Measurements from ENCODE around the gene IL17RD. TPM values are rescaled to one million over a fixed set of nuclear protein-coding genes. Genes with fewer than 3 reads are reported as not detected.

Gene IL17RD
- total and polyA plus RNA-seq, 9 of the 15 experiments (the other 6 are each of a cell fraction or from before 2014, with no cell fraction given) = under 0.01 to 0.09 (median 0.04) TPM; not detected in 4

GRCh38 chr3:57110798-57111197 is 54.4 kb downstream of the IL17RD start (continued):
- TF ChIP-seq PREB (CRISPR knock-in tag; IDR thresholded peaks at IDR 0.05) = no peak

GRCh38 chr3:57110214-57110613 is 54.9 kb downstream of the IL17RD start:
- WGBS (ENCODE audit: insufficient coverage, low coverage, missing lambda C conversion rate) = 0% methylated on average over 4 of the region's 4 CpGs
- no TSS peak for BruUV-seq (replicated peaks)
- no peak for TF ChIP-seq MITF (IDR thresholded peaks at IDR 0.05)
- TF ChIP-seq ZNF77 (CRISPR knock-in tag; IDR thresholded peaks at IDR 0.05) = no peak
- TF ChIP-seq HSF4 (CRISPR knock-in tag; IDR thresholded peaks at IDR 0.05; ENCODE audit: borderline replicate concordance) = no peak
- no peak for TF ChIP-seq ZNF586 (CRISPR knock-in tag; conservative IDR thresholded peaks at IDR 0.05)
- TF ChIP-seq FOXJ3 (CRISPR knock-in tag; IDR thresholded peaks at IDR 0.05) = no peak
- TF ChIP-seq ATF6 (CRISPR knock-in tag; IDR thresholded peaks at IDR 0.05) = no peak
- TF ChIP-seq FOXP4 (CRISPR knock-in tag; IDR thresholded peaks at IDR 0.05; ENCODE audit: borderline replicate concordance) = no peak
- no peak for TF ChIP-seq POLR2AphosphoS2 (IDR thresholded peaks at IDR 0.05; ENCODE audit: low read length)
- TF ChIP-seq ZC3H8 (IDR thresholded peaks at IDR 0.05) = no peak
- intact Hi-C loops (cut with micrococcal nuclease) = no loop called here
- DNase-seq (ENCODE audit: extremely low read depth in 1 of 4, low spot score in 3 of 4) (no peak), FAIRE-seq (no peak), ATAC-seq (no peak)
- POLR2A ChIA-PET = interaction anchor here (0.7 kb wide), 1 partner anchor 64 kb away, joined by 3 read pairs; no protein-coding TSS in a partner anchor
- H3K9me1 ChIP-seq (ENCODE audit: control insufficient read depth, insufficient read depth, low read length) = no peaks in the 10 kb centered on the region
- in situ Hi-C loops (cut with MboI) = no loop called here
- H3K4me3 ChIP-seq = no peak overlapping the region
- H3K9ac ChIP-seq (ENCODE audit: insufficient read depth in 1 of 2, low read depth in 2 of 2, low read length in 2 of 2) = no peak overlapping the region
- no peak overlapping the region for H3K4me2 ChIP-seq (ENCODE audit: insufficient read depth, low read length)
- H3K27ac ChIP-seq (ENCODE audit: extremely low read depth, low read depth, low read length) = no peak overlapping the region
- CTCF ChIA-PET (ENCODE audit: low intra/inter-chr PET ratio) = no interaction called here
- peaks cover 5 to 32% of the 10 kb centered on the region in 2 experiments; a peak in 4 of 5 replicates for H3K27me3 ChIP-seq (ENCODE audit: control insufficient read depth in 2 of 2, insufficient read depth in 2 of 2, low read length in 2 of 2)
- no peaks in the 10 kb centered on the region for H3K4me1 ChIP-seq (replicated peaks in 1 of 2; ENCODE audit: control insufficient read depth in 2 of 2, insufficient read depth in 2 of 2, low read length in 2 of 2)
- H3K79me2 ChIP-seq (ENCODE audit: control insufficient read depth, insufficient read depth, low read length) = no peaks in the 10 kb centered on the region
- H3K9me3 ChIP-seq (replicated peaks; ENCODE audit: control insufficient read depth, insufficient read depth, low read depth, low read length) = no peaks in the 10 kb centered on the region
- H2AFZ ChIP-seq (ENCODE audit: low read depth, low read length) = no peak overlapping the region
- no peaks in the 10 kb centered on the region for H4K20me1 ChIP-seq (replicated peaks; ENCODE audit: control insufficient read depth, insufficient read depth, low read length)
- H3K36me3 ChIP-seq (ENCODE audit: control insufficient read depth, insufficient read depth, low read length) = no peaks in the 10 kb centered on the region

All from K562 (cell line).